Measurements from ENCODE around the gene PEAR1.
A peak's percentile ranks its signal among the peaks of the same experiment; 100 is the strongest.

PEAR1 gene

GRCh38 chr1:156936721-156937220, 43.3 kb downstream of the PEAR1 start:
- no peak for DNase-seq (ENCODE audit: low spot score)

- no peak for DNase-seq (ENCODE audit: low spot score)
These were observed 44.4 kb downstream of the PEAR1 start for GRCh38 chr1:156937883-156938282.

GRCh38 chr1:156938813-156939212, 45.3 kb downstream of the PEAR1 start:
- DNase-seq (ENCODE audit: low spot score) = no peak

- DNase-seq (ENCODE audit: low spot score) = no peak
These were observed 46.3 kb downstream of the PEAR1 start for GRCh38 chr1:156939786-156940334.

GRCh38 chr1:156941675-156942074, 48.2 kb downstream of the PEAR1 start:
- no peak for DNase-seq (ENCODE audit: low spot score)

- no peak for DNase-seq (ENCODE audit: low spot score)
These were observed 48.7 kb downstream of the PEAR1 start for GRCh38 chr1:156942176-156942575.

GRCh38 chr1:156942576-156942975, 49.1 kb downstream of the PEAR1 start:
- no peak for DNase-seq (ENCODE audit: low spot score)

GRCh38 chr1:156943756-156944155, 50.2 kb downstream of the PEAR1 start:
- DNase-seq (ENCODE audit: low spot score) = no peak

GRCh38 chr1:156944268-156944667, 50.8 kb downstream of the PEAR1 start:
- no peak for DNase-seq (ENCODE audit: low spot score)

GRCh38 chr1:156944848-156945247, 51.3 kb downstream of the PEAR1 start:
- no peak for DNase-seq (ENCODE audit: low spot score)

- no peak for DNase-seq (ENCODE audit: low spot score)
These were observed 52.6 kb downstream of the PEAR1 start for GRCh38 chr1:156945881-156946661.

- no peak for DNase-seq (ENCODE audit: low spot score)
These were observed 53.6 kb downstream of the PEAR1 start for GRCh38 chr1:156947127-156947526.

GRCh38 chr1:156947818-156948525, 54.5 kb downstream of the PEAR1 start:
- no peak for DNase-seq (ENCODE audit: low spot score)

GRCh38 chr1:156948708-156949107, 55.2 kb downstream of the PEAR1 start:
- DNase-seq (ENCODE audit: low spot score) = no peak

GRCh38 chr1:156949127-156949526, 55.6 kb downstream of the PEAR1 start:
- no peak for DNase-seq (ENCODE audit: low spot score)

GRCh38 chr1:156951371-156951770, 57.9 kb downstream of the PEAR1 start:
- no peak for DNase-seq (ENCODE audit: low spot score)

- DNase-seq (ENCODE audit: low spot score) = no peak
These were observed 60.1 kb downstream of the PEAR1 start for GRCh38 chr1:156953571-156953970.

GRCh38 chr1:156956333-156956732, 62.8 kb downstream of the PEAR1 start:
- DNase-seq (ENCODE audit: low spot score) = no peak

GRCh38 chr1:156957634-156958033, 64.1 kb downstream of the PEAR1 start:
- no peak for DNase-seq (ENCODE audit: low spot score)

GRCh38 chr1:156958247-156958714, 64.8 kb downstream of the PEAR1 start:
- no peak for DNase-seq (ENCODE audit: low spot score)

- DNase-seq (ENCODE audit: low spot score) = no peak
These were observed 65.9 kb downstream of the PEAR1 start for GRCh38 chr1:156959414-156959813.

GRCh38 chr1:156959925-156960324, 66.4 kb downstream of the PEAR1 start:
- no peak for DNase-seq (ENCODE audit: low spot score)

- DNase-seq (ENCODE audit: low spot score) = peak; percentile 13
These were observed 68.2 kb downstream of the PEAR1 start for GRCh38 chr1:156961709-156962108.
